GM21576 (cell line): ENCODE data around the gene CR2.
"Not testable (repeated sequence)": the region's sequence is repeated elsewhere in the genome, so short reads cannot be mapped to it uniquely, and the experiment has no call there.

Source experiments
- ATAC-seq: cut with Tn5 transposase; IDR thresholded peaks from one replicate; pipeline ENCODE4 v1.9.1; 2021; ENCODE audit warnings: mild to moderate bottlenecking, moderate library complexity; ENCODE audit not compliant: unreplicated experiment

The CR2 gene

DNA sequence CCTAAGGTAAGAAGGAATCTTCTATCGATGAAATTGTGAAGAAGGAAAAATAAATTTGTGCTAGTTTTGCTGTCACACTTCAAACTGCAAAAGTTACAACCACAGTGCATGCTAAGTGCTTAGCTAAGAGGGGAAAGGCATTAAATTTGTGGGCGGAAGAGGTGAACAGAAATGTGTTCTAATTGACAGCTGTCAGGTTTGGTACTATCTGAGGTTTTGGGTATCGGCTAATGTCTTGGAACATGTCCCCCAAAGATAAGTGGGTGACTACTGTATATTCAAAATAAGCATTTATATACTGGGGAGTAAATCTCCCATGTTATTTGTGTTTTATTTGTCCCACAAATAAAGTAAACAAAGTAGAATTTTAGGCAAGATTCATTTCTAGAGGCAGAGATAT lies 49.8 kb downstream of the CR2 start:
- ATAC-seq: no peak

GRCh38 chr1:207504438-207504837 lies 50.3 kb downstream of the CR2 start:
- ATAC-seq: no peak

- no peak for ATAC-seq
These were observed 56.3 kb downstream of the CR2 start for GRCh38 chr1:207510444-207510843.

DNA sequence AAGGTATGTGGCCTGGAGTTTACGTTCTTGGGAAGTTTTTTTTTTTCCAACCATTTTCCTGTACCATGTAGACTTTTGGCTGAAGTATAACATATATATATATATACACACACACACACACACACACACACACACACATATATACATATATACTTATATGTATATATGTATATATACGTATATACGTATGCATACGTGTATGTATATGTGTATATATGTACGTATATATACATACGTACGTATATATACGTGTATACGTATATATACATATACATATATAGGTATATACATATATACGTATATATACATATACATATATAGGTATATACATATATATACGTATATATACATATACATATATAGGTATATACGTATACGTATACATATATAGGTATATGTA lies 60.8 kb downstream of the CR2 start:
- ATAC-seq: no peak

- ATAC-seq: no peak
These were observed 62.6 kb downstream of the CR2 start for GRCh38 chr1:207516729-207517128.

DNA sequence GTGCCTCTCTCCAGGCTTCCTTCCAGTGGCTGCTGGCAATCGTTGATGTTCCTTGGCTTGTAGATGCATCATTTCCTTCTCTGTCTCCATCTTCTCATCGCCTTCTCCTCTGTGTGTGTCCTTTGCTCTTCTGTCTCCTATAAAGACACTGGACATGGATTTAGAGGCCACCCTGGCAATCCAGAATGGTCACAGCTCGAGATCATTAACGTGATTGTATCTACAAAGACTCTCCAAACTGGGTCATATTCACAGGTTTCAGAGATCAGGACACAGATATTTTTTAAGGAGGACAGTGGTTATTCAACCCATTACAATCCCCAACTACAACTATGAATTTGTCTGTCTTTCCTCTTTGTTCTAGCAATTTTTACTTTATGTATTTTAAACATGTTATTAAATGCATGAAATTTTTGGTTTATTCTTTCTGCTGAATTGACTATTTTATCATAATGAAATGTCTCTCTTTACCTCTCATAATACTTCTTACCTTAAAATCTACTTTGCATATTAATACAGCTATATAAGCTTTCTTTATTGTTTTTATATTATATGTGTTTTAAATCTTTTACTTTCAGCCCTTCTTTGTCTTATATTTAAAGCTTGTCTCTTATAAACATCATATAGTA lies 64.6 kb downstream of the CR2 start:
- no peak for ATAC-seq

- no peak for ATAC-seq
These were observed 65.6 kb downstream of the CR2 start for GRCh38 chr1:207519505-207520399.

DNA sequence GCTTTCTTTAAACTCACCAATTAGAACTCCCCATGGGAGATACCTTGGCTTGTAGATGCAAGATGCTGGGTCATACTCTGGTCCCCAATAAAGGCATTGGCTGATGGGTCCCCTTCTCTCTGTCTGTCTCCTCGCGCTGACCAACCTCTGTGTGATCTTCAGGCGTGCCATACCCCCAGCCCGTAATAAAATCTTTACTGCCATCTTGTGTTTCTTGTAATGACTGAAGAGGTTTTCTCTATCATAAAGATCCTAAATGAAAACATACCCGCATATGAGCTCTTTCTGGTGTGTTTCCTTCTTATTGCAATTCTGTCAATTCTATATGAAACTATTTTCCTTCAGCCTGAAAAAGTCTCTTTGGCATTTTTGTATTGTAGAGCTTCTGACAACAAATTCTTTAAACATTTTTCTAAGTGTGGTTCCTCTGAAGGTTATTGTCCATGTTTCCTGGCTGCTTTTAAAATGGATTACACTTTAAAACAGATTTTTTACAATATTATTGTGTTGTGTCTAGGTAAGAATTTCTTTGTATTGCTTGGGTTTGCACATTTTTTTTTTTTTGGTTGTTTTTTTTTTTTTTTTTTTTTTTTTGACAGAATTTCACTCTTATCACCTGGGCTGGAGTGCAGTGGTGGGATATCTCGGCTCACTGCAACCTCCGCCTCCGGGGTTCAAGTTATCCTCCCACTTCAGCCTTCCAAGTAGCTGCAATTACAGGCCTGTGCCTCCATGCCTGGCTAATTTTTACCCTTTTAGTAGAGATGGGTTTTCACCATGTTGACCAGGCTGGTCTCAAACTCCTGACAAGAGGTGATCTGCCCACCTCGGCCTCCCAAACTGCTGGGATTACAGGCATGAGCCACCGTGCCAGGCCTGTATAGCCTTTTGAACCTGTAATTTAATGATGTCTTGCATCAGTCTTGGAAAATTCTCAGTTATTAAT lies 66.5 kb downstream of the CR2 start:
- ATAC-seq: not testable (repeated sequence)

- not testable (repeated sequence) for ATAC-seq
These were observed 71.1 kb downstream of the CR2 start for GRCh38 chr1:207525239-207525638.

- not testable (repeated sequence) for ATAC-seq
These were observed 74.3 kb downstream of the CR2 start for GRCh38 chr1:207528401-207528800.

DNA sequence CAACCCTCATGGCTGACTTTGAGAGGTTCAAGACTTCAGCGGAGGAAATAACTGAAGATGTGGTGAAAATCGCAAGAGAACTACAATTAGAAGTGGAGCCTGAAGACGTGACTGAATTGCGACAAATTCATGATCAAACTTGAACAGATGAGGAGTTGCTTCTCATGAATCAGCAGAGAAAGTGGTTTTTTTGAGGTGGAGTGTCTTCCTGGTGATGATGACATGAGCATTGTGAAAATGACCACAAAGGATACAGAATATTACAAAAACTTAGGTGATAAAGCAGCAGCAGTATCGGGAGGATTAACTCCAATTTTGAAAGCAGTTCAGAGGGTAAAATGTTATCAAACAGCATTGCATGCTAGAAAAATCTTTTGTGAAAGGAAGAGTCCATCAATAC lies 82.1 kb downstream of the CR2 start:
- not testable (repeated sequence) for ATAC-seq
